RWPE2 (cell line): ENCODE measurements around the gene LCA5.

Experiments
- ATAC-seq: fragments of 200-7000 bp; cut with Tn5 transposase; 3 replicates; pipeline ENCODE4 v1.9.1; 2021; ENCODE audit warnings: low read depth
- DNase-seq: peaks from one replicate; pipeline ENCODE4 v3.0.0-alpha.2; 2020; ENCODE audit warnings: low spot score
- H3K27ac ChIP-seq: fragments of 450-650 bp; 2 replicates; pipeline ENCODE4 v1.5.1; 2017; ENCODE audit warnings: mild to moderate bottlenecking; ENCODE audit not compliant: poor library complexity, severe bottlenecking
- H3K27me3 ChIP-seq: fragments of 250-450 bp; sonication (Bioruptor Pico); 2 replicates; pipeline ENCODE4 v1.5.1; 2021; ENCODE audit warnings: mild to moderate bottlenecking, moderate library complexity; ENCODE audit not compliant: insufficient read depth, poor library complexity, severe bottlenecking
- H3K36me3 ChIP-seq: fragments of 250-450 bp; sonication (Bioruptor Pico); 2 replicates; pipeline ENCODE4 v1.5.1; 2020; ENCODE audit warnings: low read depth, mild to moderate bottlenecking, moderate library complexity
- H3K4me1 ChIP-seq: fragments of 250-450 bp; sonication (Bioruptor Pico); 2 replicates; pipeline ENCODE4 v1.5.1; 2021; ENCODE audit warnings: mild to moderate bottlenecking, moderate library complexity; ENCODE audit not compliant: insufficient read depth, poor library complexity, severe bottlenecking
- H3K4me3 ChIP-seq: fragments of 250-450 bp; sonication (Bioruptor Pico); 2 replicates; pipeline ENCODE4 v1.5.1; 2021; ENCODE audit warnings: mild to moderate bottlenecking, moderate library complexity; ENCODE audit not compliant: severe bottlenecking
- H3K9me3 ChIP-seq: fragments of 250-450 bp; sonication (Bioruptor Pico); 2 replicates; pipeline ENCODE4 v1.5.1; 2021; ENCODE audit warnings: mild to moderate bottlenecking, moderate library complexity; ENCODE audit not compliant: severe bottlenecking
- CTCF ChIP-seq: fragments of 450-650 bp; IDR thresholded peaks from one replicate; pipeline ENCODE4 v1.5.1; 2017; ENCODE audit warnings: mild to moderate bottlenecking, moderate library complexity; ENCODE audit not compliant: poor library complexity, severe bottlenecking

LCA5 gene

GRCh38 chr6:79468587-79468986, 68.6 kb downstream of the LCA5 start:
- ATAC-seq: no peak
- Histone ChIP-seq H3K36me3 (no peaks in the 10 kb centered on the region), H3K9me3 (no peaks in the 10 kb centered on the region), H3K4me3 (no peak overlapping the region), H3K4me1 (peaks cover 6% of the 10 kb centered on the region), H3K27ac (no peak overlapping the region), H3K27me3 (no peaks in the 10 kb centered on the region)
- no peak for DNase-seq
- TF ChIP-seq CTCF: no peak

GRCh38 chr6:79468116-79468515, 69.1 kb downstream of the LCA5 start:
- Histone ChIP-seq H3K9me3 (no peaks in the 10 kb centered on the region), H3K36me3 (no peaks in the 10 kb centered on the region), H3K27ac (no peak overlapping the region), H3K4me3 (no peak overlapping the region), H3K27me3 (no peaks in the 10 kb centered on the region), H3K4me1 (peaks cover 11% of the 10 kb centered on the region)
- ATAC-seq (0 out of 3 replicates have a peak, but pooled peaks have one; percentile 22), DNase-seq (no peak)
- TF ChIP-seq CTCF: no peak

DNA sequence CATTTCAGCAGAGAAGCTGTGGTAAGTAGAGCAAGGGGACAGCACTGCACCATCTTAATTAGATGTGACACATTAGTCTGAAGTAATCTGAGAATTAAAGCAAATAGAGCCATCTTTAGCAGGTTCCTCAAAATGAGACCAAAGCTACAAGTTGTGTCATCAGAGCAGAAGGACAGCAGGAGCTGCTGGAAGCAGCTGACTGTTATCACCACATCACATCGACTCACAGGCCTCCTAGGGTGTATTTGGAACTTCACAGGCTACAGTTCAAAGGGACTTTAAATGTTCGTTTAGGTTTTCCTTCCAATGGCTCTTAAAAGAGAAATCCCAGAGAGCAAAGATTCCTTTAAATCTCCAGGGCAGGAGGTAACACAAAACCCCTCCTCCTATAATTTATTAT, 69.5 kb downstream of the LCA5 start:
- no peak for TF ChIP-seq CTCF
- H3K4me1 ChIP-seq: peaks cover 11% of the 10 kb centered on the region
- H3K9me3 ChIP-seq: no peaks in the 10 kb centered on the region
- H3K4me3 ChIP-seq: no peak overlapping the region
- no peak overlapping the region for H3K27ac ChIP-seq
- no peak for ATAC-seq
- H3K27me3 ChIP-seq: no peaks in the 10 kb centered on the region
- H3K36me3 ChIP-seq: no peaks in the 10 kb centered on the region
- DNase-seq: no peak

- peak; percentile 82 for TF ChIP-seq CTCF
- Histone ChIP-seq H3K27me3 (no peaks in the 10 kb centered on the region), H3K9me3 (no peaks in the 10 kb centered on the region), H3K36me3 (no peaks in the 10 kb centered on the region), H3K4me1 (peaks cover 11% of the 10 kb centered on the region), H3K4me3 (no peak overlapping the region), H3K27ac (no peak overlapping the region)
- DNase-seq (no peak), ATAC-seq (no peak)
These were observed 70.9 kb downstream of the LCA5 start for GRCh38 chr6:79466207-79466834.

- ATAC-seq (no peak), DNase-seq (no peak)
- Histone ChIP-seq H3K9me3 (no peaks in the 10 kb centered on the region), H3K36me3 (no peaks in the 10 kb centered on the region), H3K27ac (no peak overlapping the region), H3K4me3 (no peak overlapping the region), H3K4me1 (peaks cover 11% of the 10 kb centered on the region), H3K27me3 (no peaks in the 10 kb centered on the region)
- TF ChIP-seq CTCF: no peak
These were observed 71.8 kb downstream of the LCA5 start for GRCh38 chr6:79465381-79465780.
